Tibial nerve (tissue), 4 donors: Measurements from ENCODE around the gene PEX26. TPM values are rescaled to one million over a fixed set of nuclear protein-coding genes. Genes with fewer than 3 reads are reported as not detected.

Experiments used
- DNase-seq, 2 donors: peaks; one replicate each; pipeline ENCODE4 v3.0.0-alpha.2; 2019; ENCODE audit warnings: low spot score in 2 of 2
- H3K27ac ChIP-seq, 4 donors: fragments of 200-600 bp; sonication (generic) in 3 of 4; one replicate each; pipeline ENCODE4 v1.5.1; 2017 to 2019; ENCODE audit warnings: mild to moderate bottlenecking in 1 of 4
- H3K27me3 ChIP-seq, 2 donors: fragments of 200-600 bp; sonication (generic) in 1 of 2; one replicate each; pipeline versions ENCODE4 v1.5.1 to v1.6.0; 2017 to 2019
- H3K36me3 ChIP-seq, 3 donors: fragments of 200-600 bp; sonication (generic); one replicate each; pipeline ENCODE4 v1.5.1; 2018 to 2019
- H3K4me1 ChIP-seq, 4 donors: fragments of 200-600 bp; sonication (generic) in 3 of 4; one replicate each; pipeline ENCODE4 v1.5.1; 2017 to 2019
- H3K4me3 ChIP-seq, 4 donors: fragments of 200-600 bp; sonication (generic) in 3 of 4; one replicate each; pipeline ENCODE4 v1.5.1; 2017 to 2019; ENCODE audit warnings: mild to moderate bottlenecking in 1 of 4, moderate library complexity in 1 of 4
- H3K9me3 ChIP-seq, 4 donors: fragments of 200-600 bp; sonication (generic) in 3 of 4; one replicate each; pipeline ENCODE4 v1.5.1; 2017 to 2019
- CTCF ChIP-seq, 5 experiments: fragments of 200-600 bp in 3 of 5; fragments of 450-650 bp in 2 of 5; sonication (generic) in 3 of 5; IDR thresholded peaks; one replicate each; pipeline ENCODE4 v1.5.1; 2016 to 2019; ENCODE audit warnings: antibody characterized with exemption in 5 of 5, mild to moderate bottlenecking in 3 of 5, moderate library complexity in 2 of 5
- EP300 ChIP-seq, 2 donors: sonication (generic); formaldehyde crosslinking; IDR thresholded peaks; one replicate each; pipeline ENCODE4 v1.6.1; 2017; ENCODE audit warnings: antibody characterized with exemption in 2 of 2, mild to moderate bottlenecking in 1 of 2
- POLR2A ChIP-seq, 2 donors: fragments of 450-650 bp; IDR thresholded peaks; one replicate each; pipeline ENCODE4 v1.6.1; 2017; ENCODE audit warnings: antibody characterized with exemption in 2 of 2, mild to moderate bottlenecking in 2 of 2, moderate library complexity in 2 of 2
- WGBS, 2 donors: methylation state at CpG; one replicate each; pipeline ENCODE4 v1.1.5; 2018; 5-methylcytosine and 5-hydroxymethylcytosine counted together
- total RNA-seq, 4 donors: library from RNA; depleted of rRNA; stranded (reverse); fragments of >200 nt; gene quantifications; one replicate each; pipeline ENCODE4 v1.1.0, GENCODE V29; 2016

The PEX26 gene
- total RNA-seq, 4 donors from 2014 or later, result 15.3 to 36.3 (median 29.4) TPM

GRCh38 chr22:18058371-18059093 lies 19.3 kb upstream of the PEX26 start:
- Histone ChIP-seq H3K36me3 (no peaks in the 10 kb centered on the region), H3K4me3 (no peak overlapping the region), H3K4me1 (peaks cover 0 to 28% (median 25%) of the 10 kb centered on the region in 4 donors), H3K27me3 (no peaks in the 10 kb centered on the region), H3K27ac (peak overlapping the region in 3 of 4 donors; percentile 9 to 86 (median 84)), H3K9me3 (no peaks in the 10 kb centered on the region)
- 94 to 97% methylated on average over 7 of the region's 7 CpGs for WGBS, 2 donors
- no peak for TF ChIP-seq POLR2A (IDR thresholded peaks at IDR 0.05)
- no peak for TF ChIP-seq EP300 (IDR thresholded peaks at IDR 0.05)
- no peak for TF ChIP-seq CTCF (IDR thresholded peaks at IDR 0.05)
- DNase-seq, result no peak

GRCh38 chr22:18059094-18059417 lies 18.7 kb upstream of the PEX26 start:
- H3K27me3 ChIP-seq, result no peaks in the 10 kb centered on the region
- H3K27ac ChIP-seq, result peak overlapping the region in 1 of 4 donors; percentile 84
- no peak overlapping the region for H3K4me3 ChIP-seq
- no peak for TF ChIP-seq POLR2A (IDR thresholded peaks at IDR 0.05)
- no peak for TF ChIP-seq CTCF (IDR thresholded peaks at IDR 0.05)
- TF ChIP-seq EP300 (IDR thresholded peaks at IDR 0.05), result no peak
- H3K36me3 ChIP-seq, result no peaks in the 10 kb centered on the region
- DNase-seq, result no peak
- WGBS, 2 donors, result 87 to 88% methylated on average over 5 of the region's 5 CpGs
- no peaks in the 10 kb centered on the region for H3K9me3 ChIP-seq
- H3K4me1 ChIP-seq, result peaks cover 0 to 28% (median 25%) of the 10 kb centered on the region in 4 donors

- no peak for TF ChIP-seq EP300 (IDR thresholded peaks at IDR 0.05)
- TF ChIP-seq CTCF (IDR thresholded peaks at IDR 0.05), result no peak
- TF ChIP-seq POLR2A (IDR thresholded peaks at IDR 0.05), result no peak
- Histone ChIP-seq H3K36me3 (no peaks in the 10 kb centered on the region), H3K27ac (no peak overlapping the region), H3K27me3 (no peaks in the 10 kb centered on the region), H3K4me3 (no peak overlapping the region), H3K9me3 (no peaks in the 10 kb centered on the region), H3K4me1 (peaks cover 0 to 28% (median 25%) of the 10 kb centered on the region in 4 donors)
- WGBS, 2 donors, result 95 to 99% methylated on average over 3 of the region's 3 CpGs
- DNase-seq, result no peak
These were observed 18.3 kb upstream of the PEX26 start for GRCh38 chr22:18059473-18059872.

- no peak overlapping the region for H3K27ac ChIP-seq
- WGBS, 2 donors, result 89 to 93% methylated on average over 5 of the region's 5 CpGs
- no peak for DNase-seq
These were observed 17.8 kb upstream of the PEX26 start for GRCh38 chr22:18059991-18060390.

More at GRCh38 chr22:18059991-18060390, 17.8 kb upstream of the PEX26 start:
- H3K4me3 ChIP-seq, result no peak overlapping the region
- H3K9me3 ChIP-seq, result no peaks in the 10 kb centered on the region
- peaks cover 0 to 28% (median 25%) of the 10 kb centered on the region in 4 donors for H3K4me1 ChIP-seq
- H3K36me3 ChIP-seq, result no peaks in the 10 kb centered on the region
- no peaks in the 10 kb centered on the region for H3K27me3 ChIP-seq
- TF ChIP-seq POLR2A (IDR thresholded peaks at IDR 0.05), result no peak
- TF ChIP-seq CTCF (IDR thresholded peaks at IDR 0.05), result no peak
- no peak for TF ChIP-seq EP300 (IDR thresholded peaks at IDR 0.05)
